NT2/D1 (cell line): ENCODE measurements around the gene CDC25B.

Experiments used
- SUZ12 ChIP-seq: IDR thresholded peaks from 2 replicates; pipeline ENCODE4 v1.6.1; 2011; ENCODE audit not compliant: insufficient read length, insufficient read depth; ENCODE audit errors: extremely low read depth
- YY1 ChIP-seq: IDR thresholded peaks from 2 replicates; pipeline ENCODE4 v1.6.1; 2011; ENCODE audit not compliant: insufficient read length, insufficient read depth
- ZNF274 ChIP-seq: IDR thresholded peaks from 2 replicates; pipeline ENCODE4 v1.6.1; 2011; ENCODE audit warnings: mild to moderate bottlenecking, low read depth, low read length

GRCh38 chr20:3795511-3796468 lies at the start of gene CDC25B:
- TF ChIP-seq YY1 (no peak), SUZ12 (no peak), ZNF274 (no peak)
